Keratinocyte (primary cell): ENCODE data around the gene PPIA. TPM values are rescaled to one million over a fixed set of nuclear protein-coding genes. Genes with fewer than 3 reads are reported as not detected.

Source experiments
- DNase-seq: peaks from one replicate; pipeline ENCODE4 v3.0.0-alpha.2; 2011; ENCODE audit warnings: low read depth, missing footprints, low spot score
- FAIRE-seq: peaks from 2 replicates; lab custom pipeline; 2011; peaks lifted over from hg19 to GRCh38; lab: Jason Lieb, UNC
- H2AFZ ChIP-seq: 2 replicates; pipeline ENCODE4 v1.6.0; 2012; ENCODE audit warnings: low read length, control low read depth, inconsistent platforms; ENCODE audit not compliant: control insufficient read depth
- H3K27ac ChIP-seq: 2 replicates; pipeline ENCODE4 v1.5.1; 2011; ENCODE audit warnings: low read length; ENCODE audit not compliant: control insufficient read depth, insufficient read depth
- H3K27me3 ChIP-seq: 3 replicates; pipeline ENCODE4 v1.6.0; 2011; ENCODE audit warnings: low read length; ENCODE audit not compliant: control insufficient read depth, insufficient read depth; ENCODE audit errors: extremely low read depth
- H3K36me3 ChIP-seq, 2 experiments: 2 replicates in 1 of 2; 3 replicates in 1 of 2; pipeline ENCODE4 v1.5.1; 2011; ENCODE audit warnings: low read length in 2 of 2, mild to moderate bottlenecking in 1 of 2; ENCODE audit not compliant: control insufficient read depth in 2 of 2, insufficient read depth in 2 of 2; ENCODE audit errors: extremely low read depth in 1 of 2
- H3K4me1 ChIP-seq: 3 replicates; pipeline ENCODE4 v1.5.1; 2011; ENCODE audit warnings: low read length; ENCODE audit not compliant: control insufficient read depth, insufficient read depth; ENCODE audit errors: extremely low read depth
- H3K4me2 ChIP-seq: 3 replicates; pipeline ENCODE4 v1.6.0; 2011; ENCODE audit warnings: low read depth, low read length; ENCODE audit not compliant: control insufficient read depth, insufficient read depth; ENCODE audit errors: extremely low read depth
- H3K4me3 ChIP-seq, 3 experiments: fragments of 200-600 bp in 1 of 3; sonication (generic) in 1 of 3; 2 replicates in 2 of 3; 3 replicates in 1 of 3; pipeline ENCODE4 v1.5.1; 2011 to 2016; ENCODE audit warnings: low read length in 3 of 3, mild to moderate bottlenecking in 3 of 3, control low read depth in 2 of 3, inconsistent platforms in 1 of 3, low read depth in 1 of 3, mixed read lengths in 1 of 3, mixed run types in 1 of 3, moderate library complexity in 1 of 3; ENCODE audit not compliant: control insufficient read depth in 2 of 3, insufficient read depth in 2 of 3; ENCODE audit errors: extremely low read depth in 1 of 3
- H3K79me2 ChIP-seq: 2 replicates; pipeline ENCODE4 v1.6.0; 2012; ENCODE audit warnings: low read length; ENCODE audit not compliant: control insufficient read depth, insufficient read depth
- H3K9ac ChIP-seq: 3 replicates; pipeline ENCODE4 v1.6.0; 2011; ENCODE audit warnings: low read length; ENCODE audit not compliant: control insufficient read depth, insufficient read depth; ENCODE audit errors: extremely low read depth
- H3K9me1 ChIP-seq: 3 replicates; pipeline ENCODE4 v1.6.0; 2011; ENCODE audit warnings: low read length; ENCODE audit not compliant: control insufficient read depth, insufficient read depth; ENCODE audit errors: extremely low read depth
- H3K9me3 ChIP-seq: 2 replicates; pipeline ENCODE4 v1.5.1; 2012; ENCODE audit warnings: low read depth, low read length; ENCODE audit not compliant: control insufficient read depth
- H4K20me1 ChIP-seq: 3 replicates; pipeline ENCODE4 v1.6.0; 2011; ENCODE audit warnings: low read length; ENCODE audit not compliant: control insufficient read depth, insufficient read depth; ENCODE audit errors: extremely low read depth
- CTCF ChIP-seq, 3 experiments: IDR thresholded peaks in 1 of 3; conservative IDR thresholded peaks in 1 of 3; optimal IDR thresholded peaks in 1 of 3; 2 replicates in 2 of 3; 3 replicates in 1 of 3; pipeline versions ENCODE3 to v1.5.1; 2011; ENCODE audit warnings: low read length in 3 of 3, mild to moderate bottlenecking in 3 of 3, moderate library complexity in 2 of 3, control low read depth in 1 of 3, inconsistent platforms in 1 of 3; ENCODE audit not compliant: insufficient read depth in 2 of 3; ENCODE audit errors: extremely low read depth in 1 of 3
- EZH2 ChIP-seq: IDR thresholded peaks from one replicate; pipeline ENCODE4 v1.6.1; 2012; ENCODE audit warnings: inconsistent platforms, mild to moderate bottlenecking, low read length, moderate library complexity
- dilution Hi-C: fragments of 300-500 bp; cut with MboI; formaldehyde crosslinking; loops from one replicate; pipeline ENCODE4 v1.7.0; 2020; ENCODE audit warnings: low sequenced_read_pairs; ENCODE audit not compliant: extremely low pct_ligation_motif_present
- polyA plus RNA-seq, 5 experiments: library from polyadenylated mRNA; depleted of rRNA in 3 of 5; stranded (reverse) in 3 of 5; stranded (forward) in 1 of 5; unstranded in 1 of 5; fragments of >200 nt; gene quantifications; 1 replicate in 1 of 5; 2 replicates in 3 of 5; 3 replicates in 1 of 5; pipeline versions ENCODE4 v1.2.1 to v1.2.3, GENCODE V29; 2011 to 2012; ENCODE audit warnings: missing spikeins in 2 of 5, low read depth in 1 of 5, low replicate concordance in 1 of 5

Gene PPIA
- polyA plus RNA-seq, 1 donor (not counting 4 experiments of a cell fraction or from before 2014, with no cell fraction given), result 6,965 TPM

- peaks cover 39% of the 10 kb centered on the region for H3K79me2 ChIP-seq
- dilution Hi-C loops, result no loop called here
- H3K27me3 ChIP-seq, result no peaks in the 10 kb centered on the region
- TF ChIP-seq CTCF (optimal IDR thresholded peaks at IDR 0.05 in 1 of 3, IDR thresholded peaks at IDR 0.05 in 1 of 3, conservative IDR thresholded peaks at IDR 0.05 in 1 of 3; ENCODE audit: extremely low read depth in 1 of 3, insufficient read depth in 2 of 3, low read length in 3 of 3) (peak; percentile 29 to 69 (median 39)), EZH2 (no peak)
- H2AFZ ChIP-seq, result no peak overlapping the region
- peaks cover 3% of the 10 kb centered on the region for H3K9me1 ChIP-seq
- H3K36me3 ChIP-seq, result peaks cover 15 to 38% of the 10 kb centered on the region in 2 experiments
- H3K4me2 ChIP-seq, result peak overlapping the region; percentile 97
- H4K20me1 ChIP-seq, result peaks cover 36% of the 10 kb centered on the region
- peaks cover 23% of the 10 kb centered on the region for H3K4me1 ChIP-seq
- DNase-seq (no peak), FAIRE-seq (no peak)
- peak overlapping the region; percentile 100 for H3K9ac ChIP-seq
- peak overlapping the region; percentile 100 for H3K27ac ChIP-seq
- peak overlapping the region; percentile 73 to 98 (median 89) for H3K4me3 ChIP-seq
- no peaks in the 10 kb centered on the region for H3K9me3 ChIP-seq
Observed at GRCh38 chr7:44797329-44798258, 1.1 kb downstream of the PPIA start.

GRCh38 chr7:44798649-44799305 is 2.3 kb downstream of the PPIA start:
- Histone ChIP-seq H3K27ac (peak overlapping the region; percentile 100), H2AFZ (no peak overlapping the region), H3K4me3 (peak overlapping the region; percentile 73 to 98 (median 89)), H3K4me1 (peaks cover 23% of the 10 kb centered on the region), H3K9me1 (peaks cover 3% of the 10 kb centered on the region), H3K9me3 (no peaks in the 10 kb centered on the region), H3K79me2 (peaks cover 39% of the 10 kb centered on the region), H3K9ac (peak overlapping the region; percentile 100), H3K27me3 (no peaks in the 10 kb centered on the region), H3K36me3 (peaks cover 20 to 45% of the 10 kb centered on the region in 2 experiments), H3K4me2 (peak overlapping the region; percentile 97), H4K20me1 (peaks cover 44% of the 10 kb centered on the region)
- TF ChIP-seq CTCF (optimal IDR thresholded peaks at IDR 0.05 in 1 of 3, IDR thresholded peaks at IDR 0.05 in 1 of 3, conservative IDR thresholded peaks at IDR 0.05 in 1 of 3; ENCODE audit: extremely low read depth in 1 of 3, insufficient read depth in 2 of 3, low read length in 3 of 3), result no peak
- no peak for TF ChIP-seq EZH2
- dilution Hi-C loops, result no loop called here
- FAIRE-seq (no peak), DNase-seq (no peak)
